Endothelial cell of umbilical vein (primary cell): ENCODE results near the gene PRUNE2. TPM values are rescaled to one million over a fixed set of nuclear protein-coding genes. Genes with fewer than 3 reads are reported as not detected.

Experiments used
- BruUV-seq: library from RNA; stranded (reverse); fragments of 400-500 nt; replicated peaks from 2 replicates; lab custom pipeline; 2021; lab: Mats Ljungman, UMichigan
- CTCF ChIA-PET: fragments of 300-600, 350-600 bp; sonication (Branson Sonifier 250); formaldehyde crosslinking; loops from one replicate; lab custom pipeline; 2021; ENCODE audit warnings: antibody characterized with exemption, inconsistent platforms; lab: Charles Lee
- POLR2A ChIA-PET: fragments of 300-600, 350-600 bp; sonication (Branson Sonifier 250); formaldehyde crosslinking; loops from one replicate; lab custom pipeline; 2021; ENCODE audit warnings: antibody characterized with exemption, inconsistent platforms; lab: Charles Lee
- DNase-seq: peaks from one replicate; pipeline ENCODE4 v3.0.0-alpha.2; 2011; ENCODE audit warnings: low read depth, low spot score
- FAIRE-seq: peaks from 2 replicates; lab custom pipeline; 2011; peaks lifted over from hg19 to GRCh38; lab: Jason Lieb, UNC
- H2AFZ ChIP-seq: 2 replicates; pipeline ENCODE4 v1.6.0; 2012; ENCODE audit warnings: low read depth, low read length, control low read depth, inconsistent platforms
- H3K27ac ChIP-seq: 2 replicates; pipeline ENCODE4 v1.5.1; 2011; ENCODE audit warnings: low read depth, mild to moderate bottlenecking, control low read depth, low read length, moderate library complexity; ENCODE audit not compliant: insufficient read depth
- H3K27me3 ChIP-seq, 2 experiments: 2 replicates each; pipeline versions ENCODE4 v1.6.0 to v1.6.1; 2011; ENCODE audit warnings: low read length in 2 of 2, mixed read lengths in 1 of 2; ENCODE audit not compliant: control insufficient read depth in 2 of 2, insufficient read depth in 2 of 2
- H3K36me3 ChIP-seq, 2 experiments: 2 replicates in 1 of 2; 3 replicates in 1 of 2; pipeline ENCODE4 v1.5.1; 2011; ENCODE audit warnings: low read length in 2 of 2, mild to moderate bottlenecking in 1 of 2, moderate library complexity in 1 of 2; ENCODE audit not compliant: control insufficient read depth in 2 of 2, insufficient read depth in 2 of 2; ENCODE audit errors: extremely low read depth in 1 of 2
- H3K4me1 ChIP-seq: 3 replicates; pipeline ENCODE4 v1.5.1; 2011; ENCODE audit warnings: mild to moderate bottlenecking, low read length; ENCODE audit not compliant: control insufficient read depth, insufficient read depth; ENCODE audit errors: extremely low read depth
- H3K4me2 ChIP-seq: 2 replicates; pipeline ENCODE4 v1.6.1; 2011; ENCODE audit warnings: low read length, control low read depth, mixed read lengths; ENCODE audit not compliant: insufficient read depth
- H3K4me3 ChIP-seq, 3 experiments: fragments of 200-600 bp in 1 of 3; sonication (generic), shearing (Covaris generic) in 1 of 3; replicated peaks in 1 of 3; 2 replicates each; pipeline ENCODE4 v1.5.1; 2011 to 2016; ENCODE audit warnings: control low read depth in 3 of 3, low read length in 3 of 3, mild to moderate bottlenecking in 2 of 3, inconsistent platforms in 1 of 3, low read depth in 1 of 3, moderate library complexity in 1 of 3; ENCODE audit not compliant: insufficient read depth in 1 of 3
- H3K79me2 ChIP-seq: 2 replicates; pipeline ENCODE4 v1.6.0; 2012; ENCODE audit warnings: low read length, inconsistent platforms; ENCODE audit not compliant: control insufficient read depth, insufficient read depth
- H3K9ac ChIP-seq: replicated peaks from 2 replicates; pipeline ENCODE3; 2011; ENCODE audit warnings: low read length, control low read depth; ENCODE audit not compliant: insufficient read depth; ENCODE audit errors: extremely low read depth
- H3K9me1 ChIP-seq: replicated peaks from 3 replicates; pipeline ENCODE4 v1.6.0; 2011; ENCODE audit warnings: mild to moderate bottlenecking, low read length; ENCODE audit not compliant: control insufficient read depth, insufficient read depth; ENCODE audit errors: extremely low read depth
- H3K9me3 ChIP-seq: replicated peaks from 2 replicates; pipeline ENCODE4 v1.5.1; 2012; ENCODE audit warnings: low read length, inconsistent platforms; ENCODE audit not compliant: control insufficient read depth, insufficient read depth
- H4K20me1 ChIP-seq: replicated peaks from 2 replicates; pipeline ENCODE3; 2011; ENCODE audit warnings: mild to moderate bottlenecking, low read length; ENCODE audit not compliant: control insufficient read depth, insufficient read depth; ENCODE audit errors: extremely low read depth
- EZH2 ChIP-seq: IDR thresholded peaks from 2 replicates; pipeline ENCODE4 v1.6.1; 2012; ENCODE audit warnings: borderline replicate concordance, low read depth, mild to moderate bottlenecking, moderate library complexity, low read length, inconsistent platforms; ENCODE audit not compliant: severe bottlenecking
- FOS ChIP-seq: IDR thresholded peaks from 2 replicates; pipeline ENCODE4 v1.6.1; 2011; ENCODE audit warnings: mild to moderate bottlenecking, low read length, moderate library complexity, borderline replicate concordance; ENCODE audit not compliant: insufficient read depth
- GATA2 ChIP-seq: IDR thresholded peaks from 2 replicates; pipeline ENCODE4 v1.7.0; 2011; ENCODE audit warnings: low read depth, mild to moderate bottlenecking, moderate library complexity, mixed read lengths, low read length; ENCODE audit not compliant: insufficient read length, insufficient read depth
- JUN ChIP-seq: IDR thresholded peaks from 2 replicates; pipeline ENCODE4 v1.6.1; 2011; ENCODE audit warnings: borderline replicate concordance, low read depth; ENCODE audit not compliant: insufficient read length, insufficient read depth
- POLR2A ChIP-seq: IDR thresholded peaks from 2 replicates; pipeline ENCODE4 v1.6.1; 2012; ENCODE audit warnings: low read depth, mild to moderate bottlenecking, control low read depth, low read length
- POLR2AphosphoS5 ChIP-seq: IDR thresholded peaks from 2 replicates; pipeline ENCODE4 v1.6.1; 2012; ENCODE audit warnings: low read depth, mild to moderate bottlenecking, control low read depth, low read length, moderate library complexity; ENCODE audit not compliant: insufficient read depth
- dilution Hi-C: fragments of 300-500 bp; cut with MboI; formaldehyde crosslinking; loops from one replicate; pipeline ENCODE4 v1.15.0; 2019; ENCODE audit warnings: low sequenced_read_pairs; ENCODE audit not compliant: extremely low pct_ligation_motif_present
- intact Hi-C: fragments of 100-400 bp; cut with micrococcal nuclease; formaldehyde crosslinking; loops from one replicate; pipeline ENCODE4 v1.10.0; 2022
- polyA plus RNA-seq, 4 experiments: library from polyadenylated mRNA; depleted of rRNA in 3 of 4; stranded (reverse) in 3 of 4; unstranded in 1 of 4; fragments of >200 nt; gene quantifications; 2 replicates each; pipeline versions ENCODE4 v1.2.1 to v1.2.3, GENCODE V29; 2011 to 2012; ENCODE audit warnings: missing spikeins in 1 of 4
- total RNA-seq: library from RNA; stranded (reverse); gene quantifications from 2 replicates; pipeline ENCODE4 v1.2.3, GENCODE V29; 2021
- TF ChIP-seq, protein P1 (sequence below), 2 donors: IDR thresholded peaks; 1 replicate in 1 of 2; 2 replicates in 1 of 2; pipeline ENCODE4 v1.5.1; 2011; ENCODE audit warnings: low read length in 2 of 2, mild to moderate bottlenecking in 2 of 2, moderate library complexity in 2 of 2, control low read depth in 1 of 2, inconsistent platforms in 1 of 2, low read depth in 1 of 2; ENCODE audit not compliant: insufficient read depth in 1 of 2; ENCODE audit errors: extremely low read depth in 1 of 2
- TF ChIP-seq, protein P2 (sequence below): IDR thresholded peaks from 2 replicates; pipeline ENCODE4 v1.6.1; 2011; ENCODE audit not compliant: insufficient read depth, insufficient read length

The PRUNE2 gene
- total and polyA plus RNA-seq, 2 donors (not counting 3 experiments of a cell fraction or from before 2014, with no cell fraction given): 15.8 to 21.7 TPM

DNA sequence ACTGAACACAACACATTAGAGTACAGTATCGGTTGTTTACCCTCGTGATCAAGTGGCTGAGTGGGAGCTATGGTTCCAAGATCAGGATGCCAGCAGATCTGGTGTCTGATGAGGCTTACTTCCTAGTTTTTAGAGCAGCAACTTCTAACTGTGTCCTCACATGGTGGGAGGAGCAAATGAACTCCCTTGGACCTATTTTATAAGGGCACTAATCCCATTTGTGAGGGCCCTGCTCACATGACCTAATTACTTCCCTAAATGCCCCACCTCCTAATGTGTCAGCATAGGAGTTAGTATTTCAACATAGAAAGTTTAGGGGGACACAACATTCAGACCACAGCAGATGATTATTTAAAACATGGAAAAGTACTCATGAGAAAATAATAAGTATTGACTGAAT is 335.1 kb downstream of the PRUNE2 start:
- no TSS peak for BruUV-seq
- Histone ChIP-seq H3K9me1 (no peaks in the 10 kb centered on the region), H3K36me3 (no peaks in the 10 kb centered on the region), H4K20me1 (no peaks in the 10 kb centered on the region), H3K9me3 (no peaks in the 10 kb centered on the region), H3K4me2 (peak overlapping the region; percentile 99), H3K4me3 (no peak overlapping the region), H3K9ac (no peak overlapping the region), H3K27ac (no peak overlapping the region), H3K79me2 (no peaks in the 10 kb centered on the region), H2AFZ (no peak overlapping the region), H3K27me3 (no peaks in the 10 kb centered on the region), H3K4me1 (no peaks in the 10 kb centered on the region)
- intact Hi-C loops: loop anchor here (5.0 kb wide), 1 partner anchor 114 kb away; the partner anchor contains the start of gene GCNT1
- DNase-seq (no peak), FAIRE-seq (no peak)
- dilution Hi-C loops: no loop called here
- POLR2A ChIA-PET: no interaction called here
- TF ChIP-seq EZH2 (no peak), GATA2 (no peak), POLR2A (no peak), FOS (no peak), JUN (no peak), POLR2AphosphoS5 (no peak)
- TF ChIP-seq, protein P1, sequence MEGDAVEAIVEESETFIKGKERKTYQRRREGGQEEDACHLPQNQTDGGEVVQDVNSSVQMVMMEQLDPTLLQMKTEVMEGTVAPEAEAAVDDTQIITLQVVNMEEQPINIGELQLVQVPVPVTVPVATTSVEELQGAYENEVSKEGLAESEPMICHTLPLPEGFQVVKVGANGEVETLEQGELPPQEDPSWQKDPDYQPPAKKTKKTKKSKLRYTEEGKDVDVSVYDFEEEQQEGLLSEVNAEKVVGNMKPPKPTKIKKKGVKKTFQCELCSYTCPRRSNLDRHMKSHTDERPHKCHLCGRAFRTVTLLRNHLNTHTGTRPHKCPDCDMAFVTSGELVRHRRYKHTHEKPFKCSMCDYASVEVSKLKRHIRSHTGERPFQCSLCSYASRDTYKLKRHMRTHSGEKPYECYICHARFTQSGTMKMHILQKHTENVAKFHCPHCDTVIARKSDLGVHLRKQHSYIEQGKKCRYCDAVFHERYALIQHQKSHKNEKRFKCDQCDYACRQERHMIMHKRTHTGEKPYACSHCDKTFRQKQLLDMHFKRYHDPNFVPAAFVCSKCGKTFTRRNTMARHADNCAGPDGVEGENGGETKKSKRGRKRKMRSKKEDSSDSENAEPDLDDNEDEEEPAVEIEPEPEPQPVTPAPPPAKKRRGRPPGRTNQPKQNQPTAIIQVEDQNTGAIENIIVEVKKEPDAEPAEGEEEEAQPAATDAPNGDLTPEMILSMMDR (IDR thresholded peaks at IDR 0.05; ENCODE audit: extremely low read depth in 1 of 2, insufficient read depth in 1 of 2, low read depth in 1 of 2, low read length in 2 of 2): no peak
- TF ChIP-seq, protein P2, sequence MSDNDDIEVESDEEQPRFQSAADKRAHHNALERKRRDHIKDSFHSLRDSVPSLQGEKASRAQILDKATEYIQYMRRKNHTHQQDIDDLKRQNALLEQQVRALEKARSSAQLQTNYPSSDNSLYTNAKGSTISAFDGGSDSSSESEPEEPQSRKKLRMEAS: no peak
- CTCF ChIA-PET: interaction anchor here (1.0 kb wide), 1 partner anchor 88 kb away, joined by 4 read pairs; no protein-coding TSS in a partner anchor
